GM21529 (cell line): Measurements from ENCODE around the gene ARRB2.
"Not testable (repeated sequence)": the region's sequence is repeated elsewhere in the genome, so short reads cannot be mapped to it uniquely, and the experiment has no call there.

Experiments
- ATAC-seq: cut with Tn5 transposase; IDR thresholded peaks from one replicate; pipeline ENCODE4 v1.9.1; 2021; ENCODE audit not compliant: unreplicated experiment

Gene ARRB2

DNA sequence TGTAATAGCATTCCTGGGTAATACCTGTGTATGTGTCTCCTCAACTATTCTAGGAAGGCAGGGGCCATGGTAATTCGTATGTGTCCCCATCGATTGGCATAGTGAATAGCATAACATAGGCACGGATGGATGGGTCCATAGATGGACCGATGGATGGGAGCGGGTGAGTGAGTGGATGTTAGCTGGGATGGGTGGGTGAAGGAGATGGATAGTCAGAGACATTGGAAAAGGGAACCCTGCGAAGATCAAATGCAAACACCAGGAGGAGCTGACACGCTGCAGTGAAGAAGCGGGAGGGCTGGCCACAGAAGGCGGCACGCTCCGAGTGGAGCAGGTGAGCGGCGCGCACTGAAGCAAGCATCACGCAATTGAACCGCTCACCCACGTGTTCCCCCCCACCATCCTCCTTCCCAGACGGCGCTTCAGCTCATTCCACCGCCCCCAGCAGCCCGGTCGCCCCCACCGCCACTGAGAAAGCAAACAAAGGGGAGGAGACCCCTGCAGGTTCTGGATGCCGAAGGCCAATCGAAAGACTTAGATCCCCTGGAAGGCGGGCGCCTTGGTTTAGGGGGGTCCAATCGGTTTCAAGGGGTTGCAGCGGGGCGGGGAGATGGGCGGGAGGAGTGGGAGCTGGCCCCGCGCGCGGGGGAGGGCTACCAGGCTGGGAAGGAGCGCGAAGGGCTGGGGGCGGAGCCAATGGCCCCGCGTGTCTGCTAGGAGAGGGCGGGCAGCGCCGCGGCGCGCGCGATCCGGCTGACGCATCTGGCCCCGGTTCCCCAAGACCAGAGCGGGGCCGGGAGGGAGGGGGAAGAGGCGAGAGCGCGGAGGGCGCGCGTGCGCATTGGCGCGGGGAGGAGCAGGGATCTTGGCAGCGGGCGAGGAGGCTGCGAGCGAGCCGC is at the start of gene ARRB2:
Gene ARRB2, plus strand, starts transcription at position 839 of the 899 bp plus-strand sequence. CDS start 90 bp downstream, outside the sequence.
- ATAC-seq, result peak; percentile 76

DNA sequence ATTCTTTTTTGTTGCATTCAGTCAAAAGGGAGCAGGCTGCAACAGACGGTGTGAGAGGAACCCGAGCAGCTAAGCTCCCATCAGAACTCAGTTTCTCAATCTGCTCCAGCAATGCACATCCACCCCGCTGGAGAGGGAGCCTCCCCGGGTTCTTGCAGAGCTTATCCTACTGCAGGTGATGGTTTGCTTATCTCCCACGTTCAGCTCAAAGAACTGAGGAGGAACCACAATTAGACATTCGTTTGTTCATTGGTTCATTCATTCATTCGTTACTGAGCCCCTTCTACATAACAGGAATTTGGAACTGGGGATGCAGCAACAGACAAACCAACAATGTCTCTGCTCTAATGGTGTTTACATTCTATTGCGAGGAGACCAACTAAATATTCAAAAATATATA is 46.7 kb upstream of the ARRB2 start:
- no peak for ATAC-seq

DNA sequence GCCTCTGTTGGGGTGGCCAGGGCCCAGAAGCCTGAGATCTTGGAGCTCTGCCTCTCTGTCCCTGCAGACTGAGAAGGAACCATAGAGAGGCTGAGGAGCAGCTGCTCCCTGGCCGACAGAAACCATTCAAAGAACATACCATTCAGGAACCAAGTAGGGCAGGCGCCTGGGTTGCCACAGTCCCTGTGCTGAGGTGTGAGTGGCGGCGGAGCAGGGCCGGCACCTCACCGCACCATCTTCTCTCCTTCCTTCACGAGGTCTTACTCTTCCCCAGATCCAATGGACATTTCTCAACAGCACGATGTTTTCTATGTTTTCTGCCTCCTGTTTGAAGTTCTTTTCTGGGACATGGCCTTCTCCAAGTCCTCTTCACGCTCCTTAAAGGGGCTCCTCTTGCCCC is 46.2 kb upstream of the ARRB2 start:
- ATAC-seq, result no peak

DNA sequence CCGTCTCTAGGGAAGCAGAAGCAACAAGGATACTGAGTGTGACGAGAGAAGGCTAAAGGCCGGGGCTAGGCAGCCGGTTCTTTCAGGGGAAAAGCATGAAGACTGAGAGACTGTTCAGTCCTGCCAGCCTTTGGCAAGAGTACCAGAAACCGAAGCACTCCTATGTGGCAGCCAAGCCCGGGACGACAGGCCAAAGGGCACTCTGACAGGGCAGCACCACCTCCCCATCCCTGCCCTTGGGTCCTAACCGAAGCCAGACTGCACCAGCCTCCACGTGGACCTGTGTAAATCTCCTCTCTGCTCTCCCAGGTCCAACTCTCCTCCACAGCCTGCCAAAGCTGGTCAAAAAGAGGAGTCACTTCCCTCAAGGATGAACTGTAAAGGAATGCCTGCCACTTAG is 45.4 kb upstream of the ARRB2 start:
- no peak for ATAC-seq

DNA sequence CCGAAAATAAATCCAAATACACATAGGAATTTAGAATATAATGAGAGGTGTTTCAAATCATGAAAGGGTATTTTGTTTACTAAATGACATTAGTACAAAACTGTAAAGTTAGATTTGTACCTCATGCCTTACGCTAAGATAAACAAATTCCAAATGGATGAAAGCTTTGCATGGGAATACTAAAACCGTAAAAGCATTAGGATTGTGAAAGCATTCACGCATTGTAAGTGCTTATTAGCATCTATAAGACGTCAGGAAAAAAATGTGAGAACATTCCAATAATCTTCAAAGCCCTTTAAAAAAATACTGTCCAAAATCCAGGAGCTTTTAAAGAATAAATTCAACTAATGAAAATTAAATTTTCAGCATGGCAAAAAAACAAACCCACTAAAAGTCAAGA is 44.1 kb upstream of the ARRB2 start:
- ATAC-seq, result no peak

DNA sequence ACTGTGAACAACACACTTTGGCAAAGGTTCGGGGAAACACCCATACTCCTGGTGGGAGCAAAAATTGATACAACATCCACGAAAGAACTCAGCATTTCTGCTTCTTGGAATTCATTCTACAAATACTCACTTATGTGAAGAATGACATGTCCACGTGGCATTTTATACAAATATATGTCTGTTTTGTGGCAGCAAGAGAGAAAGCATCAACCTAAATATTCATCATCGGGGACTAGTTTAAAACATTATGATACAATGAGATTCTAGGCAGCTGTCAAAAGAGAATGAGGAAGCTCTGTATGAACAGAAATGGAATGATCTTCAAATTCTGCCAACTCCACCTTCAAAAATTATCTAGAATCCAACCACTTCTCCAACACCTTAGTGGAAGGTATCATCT is 43.3 kb upstream of the ARRB2 start:
- no peak for ATAC-seq

DNA sequence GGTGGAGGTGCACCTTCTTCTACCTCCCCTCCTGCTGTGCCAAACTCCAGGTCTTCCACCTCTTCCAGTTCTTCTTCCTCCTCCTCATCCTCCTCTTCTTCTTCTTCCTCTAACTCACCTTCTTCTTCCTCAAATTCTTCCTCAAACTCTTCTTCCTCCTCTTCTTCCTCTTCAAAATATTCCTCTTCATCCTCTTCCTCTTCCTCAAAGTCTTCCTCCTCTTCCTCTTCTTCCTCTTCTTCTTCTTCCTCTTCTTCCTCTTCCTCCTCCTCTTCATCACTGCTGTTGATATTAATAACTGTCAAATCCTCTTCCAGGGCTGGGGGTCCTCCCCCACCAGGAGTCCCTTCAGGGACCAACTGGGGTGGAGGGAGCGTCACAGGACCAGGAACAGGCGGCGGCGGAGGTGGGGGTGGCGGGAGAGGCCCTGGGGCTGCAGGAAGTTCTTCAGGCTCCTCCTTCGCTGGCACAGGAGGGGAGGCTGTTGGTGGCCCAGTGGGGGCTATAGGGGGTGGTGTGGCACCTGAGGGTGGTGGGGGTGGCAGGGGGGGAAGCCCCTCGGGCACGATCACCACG is 38.3 kb upstream of the ARRB2 start:
- ATAC-seq, result no peak

DNA sequence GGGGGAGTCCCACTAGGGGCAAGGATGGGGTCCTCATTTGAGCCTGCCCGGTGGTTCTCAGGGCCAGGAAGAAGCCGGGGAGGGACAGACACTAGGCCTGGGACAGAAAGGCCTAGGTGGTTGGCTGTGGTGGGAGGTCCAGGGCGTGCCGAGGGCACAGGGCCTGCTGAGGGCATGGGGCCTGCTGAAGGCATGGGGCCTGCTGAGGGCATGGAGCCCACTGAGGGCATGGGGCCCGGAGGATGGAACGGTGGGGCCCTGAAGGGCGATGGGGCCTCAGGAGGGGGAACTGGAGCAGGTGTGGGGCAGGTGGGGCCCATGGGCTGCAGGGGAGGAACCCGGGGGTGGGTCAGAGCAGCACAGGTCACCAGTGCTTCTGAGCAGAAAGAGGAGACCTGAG is 37.7 kb upstream of the ARRB2 start:
- no peak for ATAC-seq

DNA sequence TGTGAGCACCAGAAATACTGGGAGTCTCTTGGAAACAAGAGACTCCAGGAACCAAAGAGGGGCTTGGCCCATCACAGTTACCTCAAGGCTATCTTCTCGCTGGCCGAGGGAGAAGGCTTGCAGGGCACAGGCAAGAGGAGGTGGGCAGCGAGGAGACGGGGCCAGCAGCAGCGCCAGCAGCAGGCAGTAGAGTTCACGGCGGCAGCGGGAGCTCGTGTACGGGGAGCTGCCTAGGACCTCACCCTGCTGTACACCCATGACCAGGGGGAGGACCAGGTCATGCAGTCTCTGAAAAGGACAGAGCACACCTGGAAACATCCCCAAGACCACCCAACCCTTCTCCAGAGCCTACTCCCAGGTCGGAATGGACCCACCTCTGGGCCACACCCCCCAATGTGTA is 37.3 kb upstream of the ARRB2 start:
- no peak for ATAC-seq

DNA sequence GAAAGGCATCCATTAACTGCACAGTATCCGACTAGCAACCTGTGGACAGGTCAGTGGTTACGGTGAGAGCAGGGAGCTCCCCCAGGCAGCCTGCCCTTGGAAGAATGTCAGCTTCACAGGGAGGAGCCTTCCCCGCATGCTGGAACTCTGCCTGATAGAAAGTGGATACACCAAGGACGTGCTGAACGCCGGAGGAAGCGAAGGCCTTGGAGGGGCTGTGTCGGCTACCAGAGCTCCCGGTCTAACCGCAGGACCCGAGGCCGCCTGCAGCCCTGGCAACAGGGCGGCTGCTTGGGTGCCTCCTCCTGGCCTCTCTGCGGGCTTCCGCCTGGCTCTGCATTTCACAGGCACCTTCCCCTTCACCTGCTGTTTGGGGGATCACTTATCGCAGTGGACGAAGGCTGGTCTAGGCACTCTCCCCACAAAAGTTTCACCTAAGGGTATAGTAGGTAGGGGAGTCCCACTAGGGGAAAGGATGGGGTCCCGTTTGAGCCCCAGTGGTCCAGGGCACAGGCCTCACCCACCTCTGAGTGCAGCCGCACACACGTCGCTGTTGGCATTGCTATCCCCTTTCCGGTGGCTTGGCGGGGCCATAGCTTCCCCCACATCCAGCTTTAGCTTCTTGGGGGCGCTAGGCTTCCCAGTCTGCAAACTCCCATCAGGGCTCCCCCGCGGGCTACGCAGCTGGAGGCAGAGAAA is 36.3 kb upstream of the ARRB2 start:
- ATAC-seq, result no peak

DNA sequence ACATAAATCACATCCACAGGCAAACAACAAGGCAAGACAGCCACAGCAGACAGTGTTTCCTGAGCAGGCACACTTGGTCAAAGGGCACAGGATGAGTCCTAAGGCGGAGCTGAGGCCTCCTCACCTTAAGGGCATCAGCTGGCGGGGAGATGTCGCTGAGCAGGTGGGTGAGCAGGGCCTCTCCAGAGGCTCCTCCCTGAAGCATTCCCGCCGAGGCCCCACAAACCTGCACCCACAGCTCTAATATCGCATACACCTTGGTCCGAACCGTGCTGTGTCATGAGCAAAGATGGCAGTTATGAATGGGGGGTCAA is 35.8 kb upstream of the ARRB2 start:
- no peak for ATAC-seq

DNA sequence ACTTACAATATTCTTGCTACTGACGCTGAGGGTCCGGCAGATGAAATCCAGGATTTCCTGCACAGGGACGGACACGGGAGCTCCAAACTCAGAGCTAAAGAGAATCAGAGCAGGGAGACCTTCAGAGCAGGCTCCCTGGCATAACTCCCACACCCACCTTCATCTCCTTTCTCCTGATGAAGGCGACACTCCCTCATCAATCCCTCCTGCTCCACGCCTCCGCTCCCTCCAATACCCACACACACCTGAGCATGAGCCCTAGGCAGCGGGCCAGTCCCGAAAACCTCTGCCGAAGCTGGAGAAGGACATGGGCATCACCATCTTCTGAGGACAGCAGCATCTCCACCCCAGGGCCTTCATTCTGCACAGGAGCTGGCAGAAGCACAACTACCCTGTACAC is 34.6 kb upstream of the ARRB2 start:
- ATAC-seq, result no peak

DNA sequence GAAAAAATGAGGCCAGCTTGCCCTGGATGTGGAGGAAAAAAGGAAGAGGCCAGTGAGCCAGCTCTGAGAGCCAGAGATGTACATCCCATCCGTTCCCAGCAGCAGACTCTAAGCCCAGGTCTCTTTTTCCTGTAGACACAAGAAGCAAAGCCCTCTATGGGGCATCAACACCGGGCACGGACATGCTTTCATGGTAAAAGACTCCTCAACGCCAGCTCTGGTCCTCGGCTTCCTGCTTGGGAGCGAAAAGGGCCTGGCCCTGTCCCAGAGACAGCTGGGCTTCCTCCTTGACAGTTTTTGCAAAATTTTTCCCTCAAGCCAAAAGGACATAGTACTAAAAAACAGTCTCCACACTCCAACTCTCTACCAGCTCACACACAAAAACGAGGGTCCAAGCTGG is 33.6 kb upstream of the ARRB2 start:
- no peak for ATAC-seq

DNA sequence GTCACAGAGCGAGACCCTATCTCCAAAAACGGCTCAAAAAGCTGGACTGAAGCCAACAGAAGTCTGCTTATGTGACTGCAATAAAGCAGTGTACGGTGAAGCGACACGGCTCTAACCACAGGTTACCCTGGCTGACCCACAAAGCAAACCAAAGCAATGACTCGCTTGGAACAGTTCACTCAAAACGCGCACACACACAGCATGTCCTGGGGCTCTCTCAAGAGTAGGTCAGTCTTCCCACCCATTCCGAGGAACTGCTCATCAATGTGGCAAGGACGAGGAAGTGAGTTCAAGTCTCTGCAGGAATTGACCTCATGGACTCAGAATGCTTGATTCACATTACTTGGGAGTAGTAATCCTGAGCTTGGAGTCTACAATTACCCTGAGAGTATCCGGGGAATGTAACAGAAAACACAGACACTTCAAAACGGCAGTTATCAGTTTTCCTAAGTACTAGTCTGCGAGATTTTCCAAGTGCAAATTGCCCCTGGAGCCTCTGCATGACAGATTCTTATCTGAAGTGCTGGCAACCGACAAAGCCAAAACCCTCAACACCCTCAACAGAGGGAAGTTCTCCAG is 31.9 kb upstream of the ARRB2 start:
- ATAC-seq, result no peak

DNA sequence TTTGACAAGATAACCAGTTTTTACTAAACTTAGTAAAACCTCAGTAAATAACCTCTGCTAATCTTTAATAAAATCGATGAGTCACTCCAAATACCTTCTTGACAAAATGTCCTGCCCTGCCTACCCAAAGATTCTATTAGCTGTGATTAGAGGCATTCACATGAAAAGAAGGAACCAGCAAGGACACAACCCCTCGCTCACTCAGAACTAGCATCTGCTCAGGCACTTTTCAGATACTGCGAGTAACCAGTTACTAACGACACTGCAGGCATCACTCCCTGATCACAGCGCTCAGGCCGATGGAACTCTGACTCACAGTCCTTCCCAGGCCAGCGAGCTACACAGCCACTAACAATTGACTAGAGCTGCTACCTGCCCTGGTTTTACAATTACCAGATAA is 30.8 kb upstream of the ARRB2 start:
- no peak for ATAC-seq

DNA sequence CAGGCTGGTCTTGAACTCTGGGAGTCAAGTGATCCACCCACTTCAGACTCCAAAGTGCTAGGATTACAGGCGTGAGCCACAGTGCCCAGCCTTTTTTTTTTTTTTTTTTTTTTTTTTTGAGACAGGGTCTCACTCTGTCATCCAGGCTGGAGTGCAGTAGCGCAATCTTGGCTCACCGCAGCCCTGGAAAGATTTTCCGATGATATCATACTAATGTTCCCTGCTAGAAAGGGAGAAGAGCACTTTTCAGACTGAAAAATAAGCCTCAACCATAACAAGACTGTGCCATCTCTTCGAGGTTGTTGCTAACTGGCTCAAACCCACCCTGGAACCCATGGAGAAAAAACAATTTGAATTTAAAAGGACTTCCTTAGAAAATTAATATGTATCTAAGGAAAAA is 26.7 kb upstream of the ARRB2 start:
- ATAC-seq, result not testable (repeated sequence)

DNA sequence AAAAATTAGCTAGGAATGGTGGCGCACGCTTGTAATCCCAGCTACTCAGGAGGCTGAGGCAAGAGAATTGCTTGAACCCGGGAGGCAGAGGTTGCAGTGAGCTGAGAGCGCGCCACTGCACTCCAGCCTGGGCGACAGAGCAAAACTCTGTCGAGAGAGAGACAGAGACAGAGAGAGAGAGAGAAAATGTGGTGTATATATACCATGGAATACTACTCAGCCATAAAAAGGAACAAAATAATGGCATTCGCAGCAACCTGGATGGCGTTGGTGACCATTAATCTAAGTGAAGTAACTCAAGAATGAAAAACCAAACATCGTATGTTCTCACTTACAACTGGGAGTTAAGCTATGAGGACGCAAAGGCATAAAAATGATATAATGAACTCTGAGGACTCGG is 20.6 kb upstream of the ARRB2 start:
- ATAC-seq, result not testable (repeated sequence)

DNA sequence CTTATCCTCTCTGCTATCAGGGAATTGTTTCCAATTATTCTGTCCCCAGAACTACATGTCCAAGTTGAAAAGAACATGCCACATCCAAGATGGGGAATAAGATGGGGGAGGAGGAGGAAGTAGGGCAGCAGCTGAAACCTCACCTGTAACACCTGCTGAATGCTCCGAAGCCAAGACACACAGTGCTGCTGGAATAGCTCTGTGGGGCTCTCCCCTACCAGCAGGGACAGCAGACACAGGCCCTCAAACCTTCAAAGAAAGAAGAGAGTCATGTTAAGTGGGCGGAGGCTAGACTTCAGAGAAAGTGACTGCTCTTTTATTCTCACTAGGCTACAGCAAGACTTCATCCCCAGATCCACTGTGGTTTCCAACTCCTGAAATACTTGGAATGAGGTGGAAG is 19.7 kb upstream of the ARRB2 start:
- ATAC-seq, result no peak

DNA sequence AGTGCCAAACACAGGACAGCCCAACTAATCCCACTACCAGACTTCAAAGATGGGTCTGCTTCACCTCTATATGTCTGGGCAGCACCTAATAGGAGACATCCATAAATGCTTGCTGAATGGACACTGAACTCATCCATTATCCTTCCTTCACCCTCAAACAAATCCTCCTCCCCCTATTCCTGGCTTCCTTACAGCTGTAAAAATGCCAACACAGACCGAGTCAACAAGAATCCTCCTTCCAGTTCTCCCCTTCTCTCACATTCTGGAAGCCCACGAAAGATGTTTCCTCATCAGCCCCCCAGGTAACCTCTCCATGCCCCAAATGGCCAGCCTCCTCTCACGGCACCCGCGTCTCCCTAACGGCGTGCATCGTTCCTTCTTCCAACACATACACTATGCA is 18.7 kb upstream of the ARRB2 start:
- no peak for ATAC-seq

DNA sequence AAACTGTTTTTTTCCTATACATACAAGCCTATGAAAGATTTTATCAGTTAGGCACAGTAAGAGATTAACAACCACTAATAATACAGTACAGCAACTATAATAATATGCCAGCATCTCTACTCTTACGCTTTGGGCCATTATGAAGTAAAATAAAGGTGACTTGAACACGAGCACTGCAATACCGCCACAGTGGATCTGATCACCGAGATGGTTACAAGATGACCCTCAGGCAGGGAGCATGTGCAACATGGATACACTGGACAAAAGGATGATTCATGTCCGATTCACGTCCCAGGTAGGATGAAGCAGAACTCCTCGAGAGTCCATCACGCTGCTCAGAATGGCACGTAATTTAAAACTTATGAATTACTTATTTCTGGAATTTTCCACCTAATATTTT is 17.0 kb upstream of the ARRB2 start:
- no peak for ATAC-seq

DNA sequence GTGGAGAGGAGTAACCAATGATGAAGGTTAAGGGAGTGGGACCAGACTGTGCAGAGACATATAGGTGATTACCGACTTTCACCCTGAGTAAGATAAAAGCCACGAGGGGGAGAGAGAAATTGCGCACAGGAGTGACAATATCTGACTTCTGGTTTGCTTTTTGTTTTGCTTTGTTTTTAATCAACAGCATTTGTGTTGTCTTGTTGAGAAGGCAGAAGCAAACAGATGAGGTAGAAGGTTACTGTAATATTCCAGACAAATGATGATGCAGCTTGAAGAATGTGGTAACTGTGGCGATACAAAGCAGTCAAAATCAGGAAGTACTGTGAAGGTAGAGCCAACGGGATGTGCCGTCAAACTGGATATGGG is 14.0 kb upstream of the ARRB2 start:
- ATAC-seq, result no peak
